Measurements from ENCODE around the gene MUC5B.

GRCh38 chr11:1235306-1235900 lies 12.5 kb downstream of the MUC5B start:
- no peak for TF ChIP-seq CTCF (IDR thresholded peaks at IDR 0.05)
- no peak for TF ChIP-seq ZFX (IDR thresholded peaks at IDR 0.05; ENCODE audit: borderline replicate concordance)
